ENCODE measurements around the gene PDIA6.

- TF ChIP-seq CTCF (IDR thresholded peaks at IDR 0.05): no peak
- TF ChIP-seq POLR2A (IDR thresholded peaks at IDR 0.05): no peak
Measured at GRCh38 chr2:10793816-10794215, 18.8 kb downstream of the PDIA6 start.

Data from Peyer's patch (tissue), 4 donors.